Measurements from ENCODE around the gene B3GNT2. TPM values are rescaled to one million over a fixed set of nuclear protein-coding genes. Genes with fewer than 3 reads are reported as not detected.

The B3GNT2 gene
- total and polyA plus RNA-seq, 2 donors = 24.8 to 43.1 TPM

DNA sequence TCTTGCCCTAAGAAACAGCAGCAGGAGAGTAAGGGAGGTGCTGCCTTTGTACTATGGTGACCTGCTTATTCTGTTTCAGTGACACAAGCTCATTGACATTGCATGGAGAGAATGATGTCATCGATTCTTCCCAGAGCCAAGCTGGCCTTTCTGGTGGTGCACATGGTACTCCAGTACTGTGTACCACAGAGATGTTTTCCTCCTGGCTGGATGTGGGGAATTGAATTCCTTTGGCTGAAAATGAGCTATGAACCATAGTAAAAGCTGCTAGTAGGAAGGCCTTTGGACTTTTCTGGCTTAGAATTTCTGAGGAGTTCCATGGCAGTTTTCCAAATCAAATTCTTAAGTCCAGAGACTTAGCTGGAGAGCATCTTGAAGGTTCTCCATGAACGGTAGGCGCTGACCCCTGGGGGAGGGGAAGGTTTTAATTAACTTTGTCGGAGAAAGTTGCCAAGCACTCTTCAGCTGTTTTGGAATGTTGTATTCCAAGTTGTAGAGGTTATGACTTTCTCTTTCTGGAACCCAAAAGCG lies 17.1 kb upstream of the B3GNT2 start:
- Histone ChIP-seq H3K9me3 (ENCODE audit: control insufficient read depth in 2 of 2, insufficient read depth in 1 of 2, low read length in 1 of 2) (no peaks in the 10 kb centered on the region), H3K4me1 (ENCODE audit: control insufficient read depth in 2 of 2, insufficient read depth in 2 of 2, low read length in 2 of 2) (peaks cover 26 to 69% of the 10 kb centered on the region in 2 donors), H3K4me3 (ENCODE audit: low read length in 2 of 2) (no peak overlapping the region), H3K36me3 (ENCODE audit: control insufficient read depth in 2 of 2, insufficient read depth in 2 of 2, low read length in 1 of 2) (no peaks in the 10 kb centered on the region), H3K27me3 (ENCODE audit: control insufficient read depth in 2 of 2, insufficient read depth in 1 of 2, low read length in 1 of 2) (no peaks in the 10 kb centered on the region), H3K27ac (ENCODE audit: low read depth in 1 of 2, low read length in 1 of 2) (no peak overlapping the region)
- 94% methylated on average over 5 of the region's 5 CpGs for WGBS
- DNase-seq (ENCODE audit: low read depth in 6 of 9, low spot score in 9 of 9) = no peak

DNA sequence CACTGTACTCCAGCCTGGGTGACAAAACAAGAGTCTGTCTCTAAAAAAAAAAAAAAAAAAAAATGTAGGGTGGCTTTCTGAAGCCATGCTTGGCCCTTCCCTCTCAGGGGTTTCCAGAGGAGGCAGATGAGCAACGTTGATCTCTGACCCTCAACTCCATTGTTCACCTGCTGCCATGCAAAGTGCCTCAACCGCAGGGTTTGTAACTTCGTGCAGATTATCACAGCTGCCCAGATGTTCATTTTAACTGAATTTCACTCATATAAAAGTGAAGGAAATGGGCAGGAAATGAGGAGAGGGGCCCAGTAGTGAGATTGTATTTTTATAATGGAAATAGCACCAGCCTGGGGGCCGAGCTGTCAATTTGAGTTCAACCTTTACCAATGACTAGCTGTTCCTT lies 14.9 kb upstream of the B3GNT2 start:
- H3K4me3 ChIP-seq (ENCODE audit: low read length in 2 of 2) = no peak overlapping the region
- peaks cover 0 to 3% of the 10 kb centered on the region in 2 donors for H3K9me3 ChIP-seq (ENCODE audit: control insufficient read depth in 2 of 2, insufficient read depth in 1 of 2, low read length in 1 of 2)
- H3K27me3 ChIP-seq (ENCODE audit: control insufficient read depth in 2 of 2, insufficient read depth in 1 of 2, low read length in 1 of 2) = no peaks in the 10 kb centered on the region
- peaks cover 26 to 66% of the 10 kb centered on the region in 2 donors for H3K4me1 ChIP-seq (ENCODE audit: control insufficient read depth in 2 of 2, insufficient read depth in 2 of 2, low read length in 2 of 2)
- 6% methylated on average over 4 of the region's 4 CpGs for WGBS
- peak overlapping the region in 1 of 2 donors; percentile 94 for H3K27ac ChIP-seq (ENCODE audit: low read depth in 1 of 2, low read length in 1 of 2)
- no peaks in the 10 kb centered on the region for H3K36me3 ChIP-seq (ENCODE audit: control insufficient read depth in 2 of 2, insufficient read depth in 2 of 2, low read length in 1 of 2)
- DNase-seq (ENCODE audit: low read depth in 6 of 9, low spot score in 9 of 9) = peak in 3 of 9 donors; percentile 32 to 71 (median 35)

DNA sequence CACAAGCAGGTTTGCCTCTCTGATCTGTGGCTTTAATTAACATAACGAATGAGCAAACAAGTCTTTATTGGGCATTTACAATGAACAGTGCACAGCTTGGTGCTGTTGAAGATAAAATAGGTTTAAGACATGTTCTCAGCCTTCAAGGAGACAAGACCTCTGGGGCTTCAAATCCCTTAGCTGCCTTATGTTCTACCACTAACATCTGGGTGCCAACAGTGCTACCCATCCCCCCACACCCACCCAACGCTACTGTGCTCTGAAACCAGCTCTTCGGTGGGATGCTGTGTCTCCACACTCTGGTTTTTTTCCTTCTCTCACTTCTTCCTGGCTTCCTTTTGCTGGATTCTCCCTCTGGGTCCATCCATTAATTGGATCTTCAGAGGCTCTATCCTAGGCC lies 14.1 kb upstream of the B3GNT2 start:
- H3K36me3 ChIP-seq (ENCODE audit: control insufficient read depth in 2 of 2, insufficient read depth in 2 of 2, low read length in 1 of 2) = no peaks in the 10 kb centered on the region
- H3K4me3 ChIP-seq (ENCODE audit: low read length in 2 of 2) = no peak overlapping the region
- H3K4me1 ChIP-seq (ENCODE audit: control insufficient read depth in 2 of 2, insufficient read depth in 2 of 2, low read length in 2 of 2) = peaks cover 26 to 63% of the 10 kb centered on the region in 2 donors
- H3K27ac ChIP-seq (ENCODE audit: low read depth in 1 of 2, low read length in 1 of 2) = peak overlapping the region; percentile 20 to 94
- H3K9me3 ChIP-seq (ENCODE audit: control insufficient read depth in 2 of 2, insufficient read depth in 1 of 2, low read length in 1 of 2) = peaks cover 0 to 3% of the 10 kb centered on the region in 2 donors
- DNase-seq (ENCODE audit: low read depth in 6 of 9, low spot score in 9 of 9) = peak in 6 of 9 donors; percentile 57 to 81 (median 68)
- H3K27me3 ChIP-seq (ENCODE audit: control insufficient read depth in 2 of 2, insufficient read depth in 1 of 2, low read length in 1 of 2) = no peaks in the 10 kb centered on the region
- WGBS = 16% methylated on average over 3 of the region's 3 CpGs

DNA sequence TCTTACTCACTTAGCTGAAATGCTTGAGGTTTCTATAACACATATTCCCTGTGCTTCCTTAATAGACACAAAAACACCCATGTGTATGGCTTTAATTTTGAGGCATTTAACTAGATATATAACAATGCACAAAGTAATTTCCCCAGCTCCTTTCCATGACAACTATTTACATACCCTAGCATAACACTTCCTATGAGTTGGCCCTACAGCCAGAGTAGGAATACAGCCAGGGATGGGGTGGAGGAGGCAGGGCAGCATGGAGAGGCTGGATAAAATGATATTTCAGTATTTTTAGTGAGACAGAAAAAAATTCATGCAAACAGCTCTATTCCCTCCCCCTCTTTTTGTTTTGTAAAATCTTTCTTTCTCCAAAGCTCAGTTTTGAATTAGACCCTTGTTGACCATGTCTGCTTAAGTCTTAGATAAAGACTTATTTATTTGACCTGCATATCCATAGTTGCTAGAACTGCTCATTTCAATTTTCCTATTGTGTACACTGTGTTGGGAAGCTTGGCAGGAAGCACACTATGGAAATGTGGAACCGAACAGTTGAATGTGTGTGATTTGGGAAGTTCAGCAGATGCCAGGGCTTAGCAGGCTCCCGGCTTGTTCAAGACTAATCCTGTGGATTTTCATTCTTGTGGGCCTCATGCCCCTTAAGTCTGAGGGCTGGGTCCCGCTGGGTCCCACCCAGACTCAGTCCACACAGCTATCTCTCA lies 11.2 kb upstream of the B3GNT2 start:
- Histone ChIP-seq H3K27ac (ENCODE audit: low read depth in 1 of 2, low read length in 1 of 2) (no peak overlapping the region), H3K4me1 (ENCODE audit: control insufficient read depth in 2 of 2, insufficient read depth in 2 of 2, low read length in 2 of 2) (peaks cover 23 to 40% of the 10 kb centered on the region in 2 donors), H3K27me3 (ENCODE audit: control insufficient read depth in 2 of 2, insufficient read depth in 1 of 2, low read length in 1 of 2) (no peaks in the 10 kb centered on the region), H3K36me3 (ENCODE audit: control insufficient read depth in 2 of 2, insufficient read depth in 2 of 2, low read length in 1 of 2) (no peaks in the 10 kb centered on the region), H3K4me3 (ENCODE audit: low read length in 2 of 2) (no peak overlapping the region), H3K9me3 (ENCODE audit: control insufficient read depth in 2 of 2, insufficient read depth in 1 of 2, low read length in 1 of 2) (peaks cover 0 to 3% of the 10 kb centered on the region in 2 donors)
- 99% methylated on average over 3 of the region's 3 CpGs for WGBS
- no peak for DNase-seq (ENCODE audit: low read depth in 6 of 9, low spot score in 9 of 9)

DNA sequence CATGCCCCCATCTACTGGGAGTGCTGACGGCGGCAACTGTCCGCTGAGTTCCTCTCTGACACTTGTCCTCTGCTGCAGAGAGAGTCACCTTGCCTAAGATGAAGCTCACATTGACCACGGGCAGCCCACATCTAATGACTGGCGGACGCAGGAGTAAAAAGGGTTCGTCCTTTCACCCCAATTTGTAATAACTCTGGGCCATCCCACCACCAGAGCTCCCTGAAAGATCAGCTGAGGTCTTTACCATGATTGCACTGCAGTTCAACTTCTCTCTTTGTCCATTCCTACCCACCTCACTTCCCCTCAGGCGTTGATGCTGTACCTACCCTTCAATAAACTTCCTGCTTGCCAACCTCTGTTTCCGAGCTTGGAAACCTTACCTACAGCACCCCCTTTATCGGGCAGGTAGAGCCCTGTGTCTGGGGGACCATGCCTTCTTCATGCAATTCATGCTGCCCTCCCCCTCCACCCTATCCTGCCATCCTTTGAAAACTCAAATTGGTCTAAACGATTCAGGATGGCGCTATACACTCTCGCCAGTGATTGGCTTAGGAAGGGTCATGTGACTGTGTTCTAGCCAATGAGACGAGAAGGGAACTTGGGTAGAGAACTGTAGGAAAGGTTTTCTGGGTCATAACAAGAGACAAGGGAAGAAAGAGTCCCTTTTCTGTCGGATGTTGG lies 10.3 kb upstream of the B3GNT2 start:
- 97% methylated on average over 15 of the region's 15 CpGs for WGBS
- H3K27ac ChIP-seq (ENCODE audit: low read depth in 1 of 2, low read length in 1 of 2) = no peak overlapping the region
- H3K4me1 ChIP-seq (ENCODE audit: control insufficient read depth in 2 of 2, insufficient read depth in 2 of 2, low read length in 2 of 2) = peaks cover 16 to 34% of the 10 kb centered on the region in 2 donors
- no peaks in the 10 kb centered on the region for H3K36me3 ChIP-seq (ENCODE audit: control insufficient read depth in 2 of 2, insufficient read depth in 2 of 2, low read length in 1 of 2)
- DNase-seq (ENCODE audit: low read depth in 6 of 9, low spot score in 9 of 9) = no peak
- peaks cover 0 to 3% of the 10 kb centered on the region in 2 donors for H3K9me3 ChIP-seq (ENCODE audit: control insufficient read depth in 2 of 2, insufficient read depth in 1 of 2, low read length in 1 of 2)
- no peak overlapping the region for H3K4me3 ChIP-seq (ENCODE audit: low read length in 2 of 2)
- no peaks in the 10 kb centered on the region for H3K27me3 ChIP-seq (ENCODE audit: control insufficient read depth in 2 of 2, insufficient read depth in 1 of 2, low read length in 1 of 2)

DNA sequence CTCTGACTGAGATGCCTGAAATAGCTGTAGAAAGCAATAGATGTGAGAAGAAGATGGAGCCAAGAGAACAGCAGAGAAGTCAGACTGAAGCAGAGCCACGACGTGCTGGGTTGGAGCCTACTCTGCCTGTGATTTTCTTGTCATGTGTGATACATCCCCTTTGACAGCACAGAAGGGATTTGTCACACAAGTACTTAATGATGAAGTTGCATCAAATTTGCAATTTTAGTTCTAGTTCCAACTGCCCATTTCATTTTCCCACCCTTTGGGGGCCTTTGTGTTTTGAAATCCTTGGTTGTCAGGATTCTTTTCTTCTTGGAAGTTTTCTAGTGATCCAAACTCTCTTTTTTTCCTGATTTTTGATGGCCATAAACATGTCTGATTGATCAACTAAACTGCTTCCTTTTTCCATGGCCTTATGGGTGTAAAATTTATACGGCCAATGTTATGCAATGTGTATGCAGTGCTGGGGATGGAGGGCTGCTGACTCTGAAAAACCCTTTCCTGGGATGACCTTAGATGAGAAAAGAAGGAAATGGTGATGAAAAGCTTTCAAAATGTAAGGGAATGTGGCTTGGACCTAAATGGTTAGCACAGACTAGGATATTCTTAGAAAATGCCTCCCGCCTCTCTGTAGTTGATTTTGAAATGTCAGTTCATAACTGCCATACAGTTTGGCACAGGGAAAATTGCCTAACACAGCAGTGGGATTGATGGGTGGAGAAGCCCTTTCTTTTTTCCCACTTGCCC lies 9.6 kb upstream of the B3GNT2 start:
- peaks cover 0 to 3% of the 10 kb centered on the region in 2 donors for H3K9me3 ChIP-seq (ENCODE audit: control insufficient read depth in 2 of 2, insufficient read depth in 1 of 2, low read length in 1 of 2)
- DNase-seq (ENCODE audit: low read depth in 6 of 9, low spot score in 9 of 9) = no peak
- H3K4me3 ChIP-seq (ENCODE audit: low read length in 2 of 2) = no peak overlapping the region
- peaks cover 10 to 30% of the 10 kb centered on the region in 2 donors for H3K4me1 ChIP-seq (ENCODE audit: control insufficient read depth in 2 of 2, insufficient read depth in 2 of 2, low read length in 2 of 2)
- no peaks in the 10 kb centered on the region for H3K36me3 ChIP-seq (ENCODE audit: control insufficient read depth in 2 of 2, insufficient read depth in 2 of 2, low read length in 1 of 2)
- no peaks in the 10 kb centered on the region for H3K27me3 ChIP-seq (ENCODE audit: control insufficient read depth in 2 of 2, insufficient read depth in 1 of 2, low read length in 1 of 2)
- 91% methylated on average over 4 of the region's 4 CpGs for WGBS
- H3K27ac ChIP-seq (ENCODE audit: low read depth in 1 of 2, low read length in 1 of 2) = no peak overlapping the region

DNA sequence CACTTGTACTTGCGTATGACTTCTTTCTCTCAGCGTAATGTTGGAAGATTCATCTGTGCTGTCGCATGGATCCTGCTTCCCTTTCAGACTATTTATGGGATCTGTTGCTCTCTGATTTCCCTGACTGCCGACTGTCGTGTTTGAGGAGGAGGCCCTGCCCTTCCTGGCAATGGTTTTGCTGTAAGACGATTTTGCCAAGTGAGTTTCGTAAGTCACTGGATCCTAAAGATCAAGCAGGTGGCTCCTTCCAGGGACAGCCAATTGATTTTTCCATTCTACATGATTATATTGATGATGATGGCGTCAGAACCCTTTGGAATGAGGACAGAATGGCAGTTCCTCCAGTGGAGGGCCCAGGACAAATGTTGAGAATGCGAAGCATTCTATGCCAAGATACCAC lies 8.7 kb upstream of the B3GNT2 start:
- H3K27ac ChIP-seq (ENCODE audit: low read depth in 1 of 2, low read length in 1 of 2) = no peak overlapping the region
- DNase-seq (ENCODE audit: low read depth in 6 of 9, low spot score in 9 of 9) = no peak

DNA sequence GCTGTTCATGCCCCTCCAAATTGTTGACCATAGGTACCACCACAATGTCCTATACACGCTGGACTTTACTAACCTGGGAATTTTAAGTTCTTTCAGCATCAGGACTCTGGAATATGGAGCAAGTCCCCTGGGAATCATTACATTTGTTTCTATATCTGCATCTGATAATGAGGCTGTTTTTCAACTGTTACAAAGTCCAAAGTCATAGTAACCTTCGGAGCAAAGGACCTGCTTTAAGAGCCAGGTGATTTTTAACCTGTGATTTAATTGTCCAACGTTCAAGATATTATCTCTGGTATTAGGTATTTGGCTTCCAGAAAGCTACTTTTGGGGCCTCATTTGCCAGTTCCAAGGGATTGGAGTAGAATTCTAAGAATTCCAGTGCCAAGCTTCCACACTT lies 7.5 kb upstream of the B3GNT2 start:
- H3K27ac ChIP-seq (ENCODE audit: low read depth in 1 of 2, low read length in 1 of 2) = no peak overlapping the region
- H3K36me3 ChIP-seq (ENCODE audit: control insufficient read depth in 2 of 2, insufficient read depth in 2 of 2, low read length in 1 of 2) = no peaks in the 10 kb centered on the region
- H3K4me3 ChIP-seq (ENCODE audit: low read length in 2 of 2) = no peak overlapping the region
- no peak for DNase-seq (ENCODE audit: low read depth in 6 of 9, low spot score in 9 of 9)
- H3K9me3 ChIP-seq (ENCODE audit: control insufficient read depth in 2 of 2, insufficient read depth in 1 of 2, low read length in 1 of 2) = peaks cover 0 to 3% of the 10 kb centered on the region in 2 donors
- 99% methylated on average over 3 of the region's 3 CpGs for WGBS
- H3K4me1 ChIP-seq (ENCODE audit: control insufficient read depth in 2 of 2, insufficient read depth in 2 of 2, low read length in 2 of 2) = peaks cover 0 to 26% of the 10 kb centered on the region in 2 donors
- no peaks in the 10 kb centered on the region for H3K27me3 ChIP-seq (ENCODE audit: control insufficient read depth in 2 of 2, insufficient read depth in 1 of 2, low read length in 1 of 2)

More for the DNA sequence above, 8.7 kb upstream of the B3GNT2 start:
- WGBS = 96% methylated on average over 9 of the region's 9 CpGs
- Histone ChIP-seq H3K9me3 (ENCODE audit: control insufficient read depth in 2 of 2, insufficient read depth in 1 of 2, low read length in 1 of 2) (peaks cover 0 to 3% of the 10 kb centered on the region in 2 donors), H3K4me3 (ENCODE audit: low read length in 2 of 2) (no peak overlapping the region), H3K27me3 (ENCODE audit: control insufficient read depth in 2 of 2, insufficient read depth in 1 of 2, low read length in 1 of 2) (no peaks in the 10 kb centered on the region), H3K4me1 (ENCODE audit: control insufficient read depth in 2 of 2, insufficient read depth in 2 of 2, low read length in 2 of 2) (peaks cover 5 to 23% of the 10 kb centered on the region in 2 donors), H3K36me3 (ENCODE audit: control insufficient read depth in 2 of 2, insufficient read depth in 2 of 2, low read length in 1 of 2) (no peaks in the 10 kb centered on the region)

All from thymus (tissue), 11 donors.